Tibial nerve (tissue), 4 donors: ENCODE results near the gene TTC7B. TPM values are rescaled to one million over a fixed set of nuclear protein-coding genes. Genes with fewer than 3 reads are reported as not detected.

Experiments used
- DNase-seq, 2 donors: peaks; one replicate each; pipeline ENCODE4 v3.0.0-alpha.2; 2019; ENCODE audit warnings: low spot score in 2 of 2
- H3K27ac ChIP-seq, 4 donors: fragments of 200-600 bp; sonication (generic) in 3 of 4; one replicate each; pipeline ENCODE4 v1.5.1; 2017 to 2019; ENCODE audit warnings: mild to moderate bottlenecking in 1 of 4
- H3K27me3 ChIP-seq, 2 donors: fragments of 200-600 bp; sonication (generic) in 1 of 2; one replicate each; pipeline versions ENCODE4 v1.5.1 to v1.6.0; 2017 to 2019
- H3K36me3 ChIP-seq, 3 donors: fragments of 200-600 bp; sonication (generic); one replicate each; pipeline ENCODE4 v1.5.1; 2018 to 2019
- H3K4me1 ChIP-seq, 4 donors: fragments of 200-600 bp; sonication (generic) in 3 of 4; one replicate each; pipeline ENCODE4 v1.5.1; 2017 to 2019
- H3K4me3 ChIP-seq, 4 donors: fragments of 200-600 bp; sonication (generic) in 3 of 4; one replicate each; pipeline ENCODE4 v1.5.1; 2017 to 2019; ENCODE audit warnings: mild to moderate bottlenecking in 1 of 4, moderate library complexity in 1 of 4
- H3K9me3 ChIP-seq, 4 donors: fragments of 200-600 bp; sonication (generic) in 3 of 4; one replicate each; pipeline ENCODE4 v1.5.1; 2017 to 2019
- EP300 ChIP-seq, 2 donors: sonication (generic); formaldehyde crosslinking; IDR thresholded peaks; one replicate each; pipeline ENCODE4 v1.6.1; 2017; ENCODE audit warnings: antibody characterized with exemption in 2 of 2, mild to moderate bottlenecking in 1 of 2
- POLR2A ChIP-seq, 2 donors: fragments of 450-650 bp; IDR thresholded peaks; one replicate each; pipeline ENCODE4 v1.6.1; 2017; ENCODE audit warnings: antibody characterized with exemption in 2 of 2, mild to moderate bottlenecking in 2 of 2, moderate library complexity in 2 of 2
- WGBS, 2 donors: methylation state at CpG; one replicate each; pipeline ENCODE4 v1.1.5; 2018; 5-methylcytosine and 5-hydroxymethylcytosine counted together
- total RNA-seq, 4 donors: library from RNA; depleted of rRNA; stranded (reverse); fragments of >200 nt; gene quantifications; one replicate each; pipeline ENCODE4 v1.1.0, GENCODE V29; 2016
- TF ChIP-seq, protein P1 (sequence below), 5 experiments: fragments of 200-600 bp in 3 of 5; fragments of 450-650 bp in 2 of 5; sonication (generic) in 3 of 5; IDR thresholded peaks; one replicate each; pipeline ENCODE4 v1.5.1; 2016 to 2019; ENCODE audit warnings: antibody characterized with exemption in 5 of 5, mild to moderate bottlenecking in 3 of 5, moderate library complexity in 2 of 5

Gene TTC7B
- total RNA-seq, 4 donors from 2014 or later: 25.9 to 44.1 (median 34.4) TPM

- TF ChIP-seq EP300 (IDR thresholded peaks at IDR 0.05) (no peak), POLR2A (IDR thresholded peaks at IDR 0.05) (no peak)
- TF ChIP-seq, protein P1, sequence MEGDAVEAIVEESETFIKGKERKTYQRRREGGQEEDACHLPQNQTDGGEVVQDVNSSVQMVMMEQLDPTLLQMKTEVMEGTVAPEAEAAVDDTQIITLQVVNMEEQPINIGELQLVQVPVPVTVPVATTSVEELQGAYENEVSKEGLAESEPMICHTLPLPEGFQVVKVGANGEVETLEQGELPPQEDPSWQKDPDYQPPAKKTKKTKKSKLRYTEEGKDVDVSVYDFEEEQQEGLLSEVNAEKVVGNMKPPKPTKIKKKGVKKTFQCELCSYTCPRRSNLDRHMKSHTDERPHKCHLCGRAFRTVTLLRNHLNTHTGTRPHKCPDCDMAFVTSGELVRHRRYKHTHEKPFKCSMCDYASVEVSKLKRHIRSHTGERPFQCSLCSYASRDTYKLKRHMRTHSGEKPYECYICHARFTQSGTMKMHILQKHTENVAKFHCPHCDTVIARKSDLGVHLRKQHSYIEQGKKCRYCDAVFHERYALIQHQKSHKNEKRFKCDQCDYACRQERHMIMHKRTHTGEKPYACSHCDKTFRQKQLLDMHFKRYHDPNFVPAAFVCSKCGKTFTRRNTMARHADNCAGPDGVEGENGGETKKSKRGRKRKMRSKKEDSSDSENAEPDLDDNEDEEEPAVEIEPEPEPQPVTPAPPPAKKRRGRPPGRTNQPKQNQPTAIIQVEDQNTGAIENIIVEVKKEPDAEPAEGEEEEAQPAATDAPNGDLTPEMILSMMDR (IDR thresholded peaks at IDR 0.05): no peak
- DNase-seq: no peak
- peaks cover 0 to 13% (median 6%) of the 10 kb centered on the region in 4 donors for H3K4me1 ChIP-seq
- no peak overlapping the region for H3K27ac ChIP-seq
- H3K36me3 ChIP-seq: peaks cover 0 to 25% (median 0%) of the 10 kb centered on the region in 3 donors
- no peaks in the 10 kb centered on the region for H3K9me3 ChIP-seq
- H3K4me3 ChIP-seq: no peak overlapping the region
- H3K27me3 ChIP-seq: no peaks in the 10 kb centered on the region
- 83 to 84% methylated on average over 17 of the region's 17 CpGs for WGBS, 2 donors
These were observed 281.2 kb downstream of the TTC7B start for GRCh38 chr14:90534838-90535555.

DNA sequence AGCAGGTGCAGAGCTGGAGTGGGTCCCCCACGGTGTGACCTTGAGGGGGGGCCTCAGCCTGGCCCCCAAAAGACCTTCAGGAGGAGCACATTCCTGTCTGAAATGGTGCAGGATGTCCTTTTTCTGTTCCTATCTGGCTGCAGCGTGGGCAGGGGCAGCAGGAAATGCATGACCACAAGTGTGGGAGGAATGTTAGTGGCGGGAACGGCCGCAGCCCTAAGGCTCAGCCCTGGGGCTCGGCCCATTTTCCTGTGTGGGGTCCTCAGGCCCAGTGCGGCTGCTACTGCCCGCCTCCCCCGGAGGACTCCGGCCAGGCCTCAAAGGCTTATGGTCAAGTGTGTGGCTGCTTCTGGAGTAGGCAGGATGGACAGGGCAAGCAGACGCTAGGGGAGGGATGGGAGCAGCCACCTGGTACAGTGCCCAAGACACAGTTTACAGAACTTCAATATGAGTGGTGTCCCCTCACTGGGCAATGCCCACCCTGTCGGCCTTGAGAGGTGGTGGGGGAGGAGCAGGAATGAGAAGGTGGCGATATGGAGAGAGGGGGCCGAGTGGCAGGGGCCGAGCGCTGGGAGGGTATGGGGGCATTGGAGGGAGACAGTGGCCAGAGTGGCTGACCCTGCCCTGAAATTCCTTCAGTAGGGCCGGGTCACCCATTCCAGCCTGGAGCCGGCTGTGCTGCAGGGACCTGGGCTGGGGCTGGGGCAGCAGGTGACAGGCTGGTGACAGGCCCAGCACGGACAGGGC lies 282.0 kb downstream of the TTC7B start:
- Histone ChIP-seq H3K27ac (no peak overlapping the region), H3K27me3 (no peaks in the 10 kb centered on the region), H3K4me1 (peaks cover 0 to 13% (median 6%) of the 10 kb centered on the region in 4 donors), H3K9me3 (no peaks in the 10 kb centered on the region), H3K36me3 (peaks cover 0 to 18% (median 0%) of the 10 kb centered on the region in 3 donors), H3K4me3 (no peak overlapping the region)
- TF ChIP-seq, protein P1 (IDR thresholded peaks at IDR 0.05): no peak
- TF ChIP-seq POLR2A (IDR thresholded peaks at IDR 0.05) (no peak), EP300 (IDR thresholded peaks at IDR 0.05) (no peak)
- DNase-seq: no peak
- WGBS, 2 donors: 54 to 64% methylated on average over 18 of the region's 19 CpGs

GRCh38 chr14:90533591-90534021 lies 282.6 kb downstream of the TTC7B start:
- Histone ChIP-seq H3K9me3 (no peaks in the 10 kb centered on the region), H3K27ac (no peak overlapping the region), H3K4me1 (peaks cover 0 to 13% (median 6%) of the 10 kb centered on the region in 4 donors), H3K4me3 (no peak overlapping the region), H3K27me3 (no peaks in the 10 kb centered on the region), H3K36me3 (peaks cover 0 to 11% (median 0%) of the 10 kb centered on the region in 3 donors)
- no peak for DNase-seq
- WGBS, 2 donors: 43 to 59% methylated on average over 1 to 6 of the region's 6 CpGs
- TF ChIP-seq EP300 (IDR thresholded peaks at IDR 0.05): no peak
- TF ChIP-seq, protein P1 (IDR thresholded peaks at IDR 0.05): no peak
- no peak for TF ChIP-seq POLR2A (IDR thresholded peaks at IDR 0.05)

GRCh38 chr14:90532826-90533525 lies 283.3 kb downstream of the TTC7B start:
- no peak for DNase-seq
- H3K27ac ChIP-seq: no peak overlapping the region
- H3K9me3 ChIP-seq: no peaks in the 10 kb centered on the region
- TF ChIP-seq EP300 (IDR thresholded peaks at IDR 0.05) (no peak), POLR2A (IDR thresholded peaks at IDR 0.05) (no peak)
- TF ChIP-seq, protein P1 (IDR thresholded peaks at IDR 0.05): no peak
- no peak overlapping the region for H3K4me3 ChIP-seq
- no peaks in the 10 kb centered on the region for H3K27me3 ChIP-seq
- peaks cover 0 to 8% (median 0%) of the 10 kb centered on the region in 3 donors for H3K36me3 ChIP-seq
- WGBS, 2 donors: 87 to 91% methylated on average over 14 of the region's 14 CpGs
- H3K4me1 ChIP-seq: peaks cover 0 to 13% (median 6%) of the 10 kb centered on the region in 4 donors
